NOMO-1 (cell line): ENCODE measurements around the gene DCDC2.
"Not testable (repeated sequence)": the region's sequence is repeated elsewhere in the genome, so short reads cannot be mapped to it uniquely, and the experiment has no call there.

Experiments used
- DNase-seq, 2 experiments: peaks; one replicate each; lab custom pipeline; 2025; ENCODE audit not compliant: unreplicated experiment in 2 of 2; lab: John Stamatoyannopoulos, UW

The DCDC2 gene

DNA sequence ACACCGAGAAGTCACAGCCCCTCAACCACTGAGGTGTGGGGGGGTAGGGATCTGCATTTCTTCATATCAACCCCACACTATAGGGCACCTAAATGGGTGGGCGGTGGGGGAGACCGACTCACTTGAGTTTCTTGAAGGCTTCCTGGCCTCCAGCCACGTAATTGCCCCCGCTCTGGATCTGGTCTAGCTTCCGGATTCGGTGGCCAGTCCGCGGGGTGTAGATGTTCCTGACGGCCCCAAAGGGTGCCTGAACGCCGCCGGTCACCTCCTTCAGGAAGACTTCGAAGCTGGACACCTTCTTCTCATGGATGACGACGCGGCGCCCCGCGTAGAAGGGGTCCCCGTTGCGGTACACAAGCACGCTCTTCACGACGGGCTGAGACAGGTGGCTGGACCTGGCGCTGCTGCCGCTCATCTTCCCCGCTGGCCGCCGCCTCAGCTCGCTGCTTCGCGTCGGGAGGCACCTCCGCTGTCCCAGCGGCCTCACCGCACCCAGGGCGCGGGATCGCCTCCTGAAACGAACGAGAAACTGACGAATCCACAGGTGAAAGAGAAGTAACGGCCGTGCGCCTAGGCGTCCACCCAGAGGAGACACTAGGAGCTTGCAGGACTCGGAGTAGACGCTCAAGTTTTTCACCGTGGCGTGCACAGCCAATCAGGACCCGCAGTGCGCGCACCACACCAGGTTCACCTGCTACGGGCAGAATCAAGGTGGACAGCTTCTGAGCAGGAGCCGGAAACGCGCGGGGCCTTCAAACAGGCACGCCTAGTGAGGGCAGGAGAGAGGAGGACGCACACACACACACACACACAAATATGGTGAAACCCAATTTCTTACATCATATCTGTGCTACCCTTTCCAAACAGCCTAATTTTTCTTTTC lies at the start of gene DCDC2:
Gene DCDC2, minus strand, starts transcription at position 724 of the 883 bp plus-strand sequence. Its CDS starts 309 bp downstream, at position 415.
- peak in 1 of 2 experiments; percentile 17 for DNase-seq

DNA sequence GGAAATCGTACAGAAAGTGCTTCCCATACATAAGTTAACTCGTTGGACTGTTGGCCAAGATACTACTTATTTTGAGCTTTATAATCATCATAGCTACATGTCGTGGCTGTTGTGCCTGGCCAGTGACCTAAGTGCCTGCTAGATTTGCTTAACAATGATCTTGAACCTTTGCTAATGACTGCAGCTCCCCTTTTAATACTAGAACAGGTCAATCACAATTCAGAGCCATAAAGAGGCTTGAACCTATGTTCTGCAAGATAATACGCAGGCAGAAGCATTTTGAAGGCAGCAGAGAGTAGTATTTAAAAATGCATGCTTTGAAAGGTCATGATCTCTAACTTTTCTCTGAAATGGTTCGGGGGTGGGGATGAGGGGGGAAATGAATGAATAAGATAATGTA lies 47.4 kb upstream of the DCDC2 start:
- DNase-seq, result no peak

DNA sequence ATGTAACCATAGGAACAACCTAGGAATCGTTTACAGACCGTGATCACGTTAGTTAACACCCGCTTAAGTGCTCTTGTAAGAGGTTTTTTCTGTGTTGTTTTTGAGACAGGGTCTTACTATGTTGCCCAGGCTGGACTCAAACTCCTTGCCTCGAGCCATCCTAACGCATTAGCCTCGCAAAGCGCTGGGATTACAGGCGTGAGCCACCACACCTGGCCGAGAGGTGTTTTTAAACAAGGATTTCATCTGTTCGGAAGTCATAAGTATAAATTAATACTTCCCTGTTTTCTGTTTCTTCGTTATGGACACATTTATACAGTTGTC lies 45.6 kb upstream of the DCDC2 start:
- no peak for DNase-seq

DNA sequence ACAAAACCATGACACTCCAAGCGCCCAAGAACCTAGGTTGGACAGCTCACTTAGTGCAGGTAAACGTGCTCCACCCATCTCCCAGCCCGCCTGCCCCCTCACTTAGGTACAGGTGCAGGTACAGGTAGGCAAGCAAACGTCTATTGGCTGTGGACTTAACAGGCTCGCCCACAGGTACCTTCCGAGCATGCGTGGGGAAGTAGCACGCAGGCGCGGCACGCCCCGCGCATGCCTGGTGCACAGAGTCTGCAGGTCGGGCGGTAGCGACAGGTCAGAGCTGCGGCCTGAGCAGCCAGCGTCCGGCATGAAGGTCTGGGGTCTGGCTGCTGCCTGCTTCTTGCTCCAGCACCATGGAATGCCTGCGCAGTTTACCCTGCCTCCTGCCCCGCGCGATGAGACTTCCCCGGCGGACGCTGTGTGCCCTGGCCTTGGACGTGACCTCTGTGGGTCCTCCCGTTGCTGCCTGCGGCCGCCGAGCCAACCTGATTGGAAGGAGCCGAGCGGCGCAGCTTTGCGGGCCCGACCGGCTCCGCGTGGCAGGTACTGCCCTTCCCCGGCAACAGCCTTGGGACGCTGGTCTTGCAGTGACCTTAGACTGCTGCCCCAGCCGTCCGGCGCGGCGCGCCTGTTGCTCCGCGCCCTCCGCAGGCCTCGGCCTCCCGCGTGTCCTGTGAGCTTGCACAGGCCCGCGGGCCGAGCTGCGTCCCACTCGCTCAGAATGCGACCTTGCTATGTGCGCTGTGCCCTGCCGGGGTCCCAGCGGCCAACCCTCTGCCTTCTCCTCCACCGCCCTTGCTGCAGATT lies 45.0 kb upstream of the DCDC2 start, which contains the start of gene MRS2:
Gene MRS2, plus strand, starts transcription at position 240 of the 804 bp plus-strand sequence. Its CDS starts 111 bp downstream, at position 351.
- peak; percentile 33 to 55 for DNase-seq

DNA sequence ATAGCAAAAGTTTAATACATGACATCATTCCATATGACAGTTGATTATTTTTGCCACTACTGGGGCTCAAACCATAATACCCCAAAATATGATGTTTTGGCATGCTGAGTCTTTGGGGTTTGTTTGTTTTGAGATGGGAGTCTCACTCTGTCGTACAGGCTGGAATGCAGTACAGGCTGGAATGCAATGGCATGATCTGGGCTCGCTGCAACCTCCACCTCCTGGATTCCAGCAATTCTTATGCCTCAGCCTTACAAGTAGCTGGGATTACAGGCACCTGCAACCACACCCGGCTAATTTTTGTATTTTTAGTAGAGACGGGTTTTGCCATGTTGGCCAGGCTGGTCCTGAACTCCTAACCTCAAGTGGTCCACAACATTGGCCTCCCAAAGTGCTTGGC lies 43.6 kb upstream of the DCDC2 start:
- no peak for DNase-seq

DNA sequence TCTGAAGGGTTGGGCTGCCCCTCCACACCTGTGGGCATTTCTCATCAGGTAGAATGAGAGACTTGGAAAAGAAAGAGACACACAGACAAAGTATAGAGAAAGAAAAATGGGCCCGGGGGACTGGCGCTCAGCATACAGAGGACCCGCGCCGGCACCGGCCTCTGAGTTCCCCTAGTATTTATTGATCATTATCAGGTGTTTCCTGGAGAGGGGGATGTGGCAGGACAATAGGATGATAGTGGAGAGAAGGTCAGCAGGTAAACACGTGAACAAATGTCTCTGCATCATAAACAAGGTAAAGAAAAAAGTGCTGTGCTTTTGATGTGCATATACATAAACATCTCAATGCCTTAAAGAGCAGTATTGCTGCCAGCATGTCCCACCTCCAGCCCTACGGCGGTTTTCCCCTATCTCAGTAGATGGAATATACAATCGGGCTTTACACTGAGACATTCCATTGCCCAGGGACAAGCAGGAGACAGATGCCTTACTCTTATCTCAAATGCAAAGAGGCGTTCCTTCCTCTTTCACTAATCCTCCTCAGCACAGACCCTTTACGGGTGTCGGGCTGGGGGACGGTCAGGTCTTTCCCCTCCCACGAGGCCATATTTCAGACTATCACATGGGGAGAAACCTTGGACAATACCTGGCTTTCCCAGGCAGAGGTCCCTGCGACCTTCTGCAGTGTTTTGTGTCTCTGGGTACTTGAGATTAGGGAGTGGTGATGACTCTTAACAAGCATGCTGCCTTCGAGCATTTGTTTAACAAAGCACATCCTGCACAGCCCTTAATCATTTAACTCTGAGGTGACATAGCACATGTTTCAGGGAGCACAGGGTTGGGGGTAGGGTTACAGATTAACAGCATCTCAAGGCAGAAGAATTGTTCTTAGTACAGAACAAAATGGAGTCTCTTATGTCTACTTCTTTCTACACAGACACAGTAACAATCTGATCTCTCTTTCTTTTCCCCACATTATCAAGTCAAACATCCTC lies 42.5 kb upstream of the DCDC2 start:
- DNase-seq, result not testable (repeated sequence)

DNA sequence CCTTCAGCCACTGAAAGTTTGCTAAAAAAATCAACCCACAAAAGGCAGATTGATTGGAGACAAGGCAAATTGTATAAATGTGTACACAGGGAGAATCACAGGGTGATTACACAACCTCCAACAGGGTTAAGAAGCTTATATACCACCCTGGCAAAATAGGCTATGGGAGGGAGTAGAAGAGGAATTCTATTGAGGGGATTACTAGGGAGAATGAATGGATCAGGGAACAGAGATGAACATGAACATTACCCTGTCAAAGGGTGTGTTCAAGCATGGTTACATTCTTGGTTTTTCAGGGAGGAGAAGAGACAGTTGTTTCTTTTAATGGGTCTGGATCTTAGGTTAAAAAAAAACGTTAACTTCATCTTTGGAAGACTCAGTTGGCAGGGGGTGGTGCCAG lies 39.8 kb upstream of the DCDC2 start:
- no peak for DNase-seq

DNA sequence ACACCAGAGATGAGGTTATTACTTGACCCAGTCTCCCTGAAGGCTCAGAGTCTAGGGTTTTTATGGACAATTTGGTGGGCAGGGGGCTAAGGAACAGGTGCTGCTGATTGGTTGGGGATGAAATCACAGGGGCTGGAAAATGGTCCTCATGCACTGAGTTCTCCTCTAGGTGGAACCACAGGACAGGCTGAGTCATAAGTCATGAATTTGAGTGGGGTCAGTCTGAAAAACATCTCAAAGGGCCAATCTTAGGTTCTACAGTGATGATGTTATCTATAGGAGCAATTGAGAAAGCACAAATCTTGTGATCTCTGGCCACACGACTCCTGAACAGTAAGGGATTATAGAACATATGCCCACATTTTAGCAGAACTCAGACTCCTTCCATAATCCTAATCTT lies 39.0 kb upstream of the DCDC2 start:
- DNase-seq, result no peak

DNA sequence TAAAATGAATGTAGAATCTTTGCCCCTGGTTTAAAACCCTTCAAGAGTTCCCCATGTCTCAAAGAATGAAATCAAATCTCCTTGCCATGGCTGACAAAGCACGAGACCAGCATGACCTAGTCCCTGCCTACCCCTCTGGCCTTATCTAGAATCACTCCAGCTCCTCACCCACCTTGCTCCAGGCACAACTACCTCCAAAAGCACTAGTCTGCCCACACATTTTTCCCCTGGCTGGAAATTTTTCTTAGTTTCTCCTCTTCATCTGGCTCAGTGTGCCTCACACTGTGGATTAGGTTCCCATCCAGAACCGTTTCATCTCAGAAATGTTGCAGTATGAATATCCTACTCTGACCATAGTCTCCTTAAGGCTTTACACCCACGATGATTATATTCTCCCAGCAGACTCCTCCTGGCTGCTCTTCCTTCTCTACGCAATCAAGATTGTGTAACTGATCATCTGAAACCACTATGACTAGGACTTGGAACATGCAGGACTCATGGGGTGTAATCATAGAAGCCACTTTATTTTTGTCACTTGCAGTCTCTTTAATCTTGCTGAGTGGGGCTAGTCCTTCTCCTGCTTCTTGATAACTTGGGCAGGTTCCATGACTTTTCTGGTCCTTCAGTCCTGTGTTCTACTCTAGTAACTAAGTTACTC lies 37.0 kb upstream of the DCDC2 start:
- DNase-seq, result peak; percentile 28 to 66

DNA sequence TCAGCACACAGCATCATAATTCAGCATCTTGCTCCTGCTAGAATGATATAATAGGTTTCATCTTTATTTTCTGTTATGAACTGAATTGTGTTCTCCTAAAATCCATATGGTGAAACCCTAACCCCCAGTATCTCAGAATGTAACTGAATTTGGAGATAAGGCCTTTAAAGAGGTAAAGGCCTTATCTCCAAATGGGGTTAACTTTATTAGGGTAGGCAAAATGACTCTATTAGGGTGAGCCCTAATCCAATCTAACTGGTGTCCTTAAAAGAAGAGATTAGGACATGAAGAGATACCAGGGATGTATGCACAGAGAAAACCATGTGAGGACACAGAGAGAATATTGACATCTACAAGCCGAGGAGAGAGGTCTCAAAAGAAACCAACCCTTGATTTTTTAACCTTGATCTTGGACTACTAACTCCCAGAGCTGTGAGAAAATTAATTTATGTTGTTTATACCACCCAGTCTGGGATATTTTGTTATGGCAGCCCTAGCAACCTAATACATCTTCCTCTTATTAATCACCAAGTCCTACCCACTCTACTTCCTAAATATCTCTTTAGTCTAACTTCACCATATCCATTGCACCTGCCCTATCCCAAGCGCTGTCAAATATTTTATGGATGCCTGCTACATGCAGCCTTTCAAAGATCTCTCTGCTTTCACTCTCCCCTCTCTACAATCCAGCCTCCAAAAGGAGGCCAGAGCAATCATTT lies 36.4 kb upstream of the DCDC2 start:
- no peak for DNase-seq

DNA sequence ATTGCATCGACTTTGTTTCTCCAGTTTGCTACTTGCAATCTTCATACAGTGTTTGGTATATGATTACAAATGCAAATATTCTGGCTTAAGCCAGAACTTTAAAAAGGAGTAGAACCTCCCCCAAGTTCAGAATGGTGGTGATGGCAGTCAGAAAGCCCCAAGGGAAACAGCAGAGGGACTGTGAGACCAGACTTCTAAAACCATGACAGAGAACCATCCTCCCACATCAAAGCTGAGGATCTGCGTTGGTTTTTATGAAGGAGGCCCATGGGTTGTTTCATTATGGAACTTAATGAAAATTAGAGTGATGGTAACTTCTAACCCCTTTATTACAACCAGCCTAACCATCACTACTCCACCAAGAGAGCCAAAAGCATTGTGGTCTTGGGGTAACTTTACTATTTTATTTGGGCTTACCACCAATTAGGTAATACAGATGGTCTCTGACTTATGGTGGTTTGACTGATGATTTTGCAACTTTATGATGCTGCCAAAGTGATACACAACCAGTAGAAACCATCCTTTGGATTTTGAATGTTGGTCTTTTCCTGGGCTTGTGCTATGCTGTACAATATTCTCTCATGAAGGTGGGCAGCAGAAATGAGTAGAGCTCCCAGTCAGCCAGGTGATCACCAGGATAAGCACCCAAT lies 34.0 kb upstream of the DCDC2 start:
- no peak for DNase-seq

DNA sequence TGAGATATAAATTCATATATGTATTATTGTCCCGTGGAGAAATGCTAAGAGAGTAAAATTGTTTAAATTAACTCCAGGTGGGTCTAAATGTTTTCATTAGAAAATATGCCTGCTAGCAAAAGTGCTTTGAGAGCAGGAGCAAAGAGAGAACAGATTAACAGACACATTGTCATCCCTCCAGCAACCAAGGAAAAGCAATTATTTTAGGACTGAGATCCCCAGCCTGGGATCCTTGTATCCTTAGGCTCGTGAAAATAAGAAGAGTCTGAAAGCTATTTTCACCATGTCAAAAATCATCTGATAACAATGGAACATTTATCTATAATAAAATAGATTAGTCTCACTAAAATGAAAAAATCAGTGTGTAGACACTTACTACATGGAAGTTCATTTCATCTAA lies 33.3 kb upstream of the DCDC2 start:
- DNase-seq, result no peak

DNA sequence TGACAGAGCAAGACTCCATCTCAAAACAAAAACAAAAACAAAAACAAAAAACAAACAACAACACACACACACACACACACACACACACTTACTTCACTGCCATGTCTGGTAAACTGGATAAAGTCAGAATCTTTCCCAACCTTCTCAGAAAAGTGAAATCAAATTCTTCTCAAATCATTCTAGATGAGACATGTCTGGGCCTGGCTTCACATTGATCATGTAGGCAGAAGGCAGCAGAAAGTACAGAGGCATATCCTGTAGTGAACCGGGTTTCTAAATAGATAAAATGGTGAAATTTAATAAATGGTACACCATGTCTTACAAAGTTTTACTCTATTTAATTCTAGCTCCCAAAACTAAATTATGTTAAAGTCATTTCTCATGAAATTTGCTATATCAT lies 30.0 kb upstream of the DCDC2 start:
- no peak for DNase-seq

DNA sequence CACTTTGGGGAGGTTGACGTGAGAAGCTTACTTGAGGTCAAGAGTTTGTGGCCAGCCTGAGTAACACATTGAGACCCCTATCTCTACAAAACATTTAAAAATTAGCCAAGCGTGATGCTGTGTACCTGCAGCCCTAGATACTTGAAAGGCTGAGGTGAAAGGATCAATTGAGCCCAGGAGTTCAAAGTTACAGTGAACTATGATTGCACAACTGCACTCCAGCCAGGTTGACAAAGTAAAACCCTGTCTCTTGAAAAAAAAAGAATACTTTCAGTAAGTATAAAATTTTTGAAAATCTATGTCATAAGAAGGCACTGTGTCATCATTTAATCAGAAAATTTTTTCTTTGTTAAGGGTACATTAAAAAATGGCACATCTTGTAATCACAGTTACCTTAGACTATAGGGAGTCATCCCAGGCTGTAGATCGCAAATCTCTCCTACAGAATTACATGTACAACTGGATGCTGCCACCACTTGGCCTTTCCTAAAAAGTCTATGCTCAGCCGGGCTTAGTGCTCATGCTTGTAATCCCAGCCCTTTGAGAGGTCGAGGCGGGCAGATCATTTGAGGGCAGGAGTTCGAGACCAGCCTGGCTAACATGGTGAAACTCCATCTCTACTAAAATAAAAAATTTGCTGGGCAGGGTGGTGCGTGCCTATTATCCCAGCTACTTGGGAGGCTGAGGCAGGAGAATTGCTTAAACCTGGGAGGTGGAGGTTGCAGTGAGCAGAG lies 27.8 kb upstream of the DCDC2 start:
- no peak for DNase-seq

DNA sequence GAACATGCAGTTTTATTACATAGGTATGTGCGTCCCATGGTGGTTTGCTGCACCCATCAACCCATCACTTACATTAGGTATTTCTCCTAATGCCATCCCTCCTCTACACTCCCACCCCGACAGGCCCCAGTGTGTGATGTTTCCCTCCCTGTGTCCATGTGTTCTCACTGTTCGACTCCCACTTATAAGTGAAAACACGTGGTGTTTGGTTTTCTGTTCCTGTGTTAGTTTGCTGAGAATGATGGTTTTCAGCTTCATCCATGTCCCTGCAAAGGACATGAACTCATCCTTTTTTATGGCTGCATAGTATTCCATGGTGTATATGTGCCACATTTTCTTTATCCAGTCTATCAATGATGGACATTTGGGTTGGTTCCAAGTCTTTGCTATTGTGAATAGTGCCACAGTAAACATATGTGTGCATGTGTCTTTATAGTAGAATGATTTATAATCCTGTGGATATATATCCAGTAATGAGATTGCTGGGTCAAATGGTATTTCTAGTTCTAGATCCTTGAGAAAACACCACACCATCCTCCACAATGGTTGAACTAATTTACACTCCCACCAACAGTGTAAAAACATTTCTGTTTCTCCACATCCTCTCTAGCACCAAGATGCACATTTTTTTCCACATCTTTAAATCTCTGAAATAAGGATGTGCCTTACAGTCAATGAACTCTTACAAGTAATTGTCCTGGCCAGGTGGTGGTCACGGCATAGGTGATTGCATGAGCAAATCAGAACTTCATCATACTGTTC lies 26.7 kb upstream of the DCDC2 start:
- not testable (repeated sequence) for DNase-seq

DNA sequence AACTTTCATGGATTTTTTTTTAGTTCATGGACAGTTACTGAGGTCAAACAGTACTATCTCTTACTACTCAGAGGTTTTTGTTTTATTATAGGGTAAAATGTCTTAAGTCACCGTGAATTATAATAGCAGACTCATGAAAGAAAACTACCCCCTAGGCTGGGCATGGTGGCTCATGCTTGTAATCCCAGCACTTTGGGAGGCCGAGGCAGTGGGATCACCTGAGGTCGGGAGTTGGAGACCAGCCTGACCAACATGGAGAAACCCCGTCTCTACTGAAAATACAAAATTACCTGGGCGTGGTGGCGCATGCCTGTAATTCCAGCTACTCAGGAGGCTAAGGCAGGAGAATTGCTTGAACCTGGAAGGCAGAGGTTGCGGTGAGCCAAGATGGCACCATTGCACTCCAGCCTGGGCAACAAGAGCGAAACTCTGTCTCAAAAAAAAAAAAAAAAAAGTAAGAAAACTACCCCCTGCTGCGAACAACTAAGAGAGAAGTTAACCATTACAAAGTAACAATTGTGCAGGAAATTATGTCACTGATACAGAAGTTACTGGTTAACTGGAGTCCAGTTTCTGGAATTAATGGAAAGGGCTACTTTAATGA lies 25.1 kb upstream of the DCDC2 start:
- DNase-seq, result not testable (repeated sequence)

DNA sequence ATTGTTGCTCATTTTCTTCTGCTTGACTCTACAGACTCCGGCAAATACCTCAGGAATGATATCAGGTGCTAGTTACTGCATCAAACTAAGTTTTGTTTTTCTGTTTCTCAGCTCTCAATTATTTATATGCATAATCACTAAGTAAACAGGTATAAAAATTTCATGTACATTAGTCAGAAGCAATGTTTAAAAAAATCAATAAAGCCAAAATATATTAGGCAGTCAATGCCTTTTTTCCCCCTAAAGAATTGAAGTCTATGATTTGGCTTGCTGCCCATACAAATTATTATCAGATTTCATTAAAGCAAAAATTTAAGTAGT lies 24.3 kb upstream of the DCDC2 start:
- DNase-seq, result no peak
